ENCODE results near the gene MAFB. TPM values are rescaled to one million over a fixed set of nuclear protein-coding genes. Genes with fewer than 3 reads are reported as not detected.

MAFB gene
- total and polyA plus RNA-seq, 8 donors, result 3.7 to 48.0 (median 12.9) TPM

DNA sequence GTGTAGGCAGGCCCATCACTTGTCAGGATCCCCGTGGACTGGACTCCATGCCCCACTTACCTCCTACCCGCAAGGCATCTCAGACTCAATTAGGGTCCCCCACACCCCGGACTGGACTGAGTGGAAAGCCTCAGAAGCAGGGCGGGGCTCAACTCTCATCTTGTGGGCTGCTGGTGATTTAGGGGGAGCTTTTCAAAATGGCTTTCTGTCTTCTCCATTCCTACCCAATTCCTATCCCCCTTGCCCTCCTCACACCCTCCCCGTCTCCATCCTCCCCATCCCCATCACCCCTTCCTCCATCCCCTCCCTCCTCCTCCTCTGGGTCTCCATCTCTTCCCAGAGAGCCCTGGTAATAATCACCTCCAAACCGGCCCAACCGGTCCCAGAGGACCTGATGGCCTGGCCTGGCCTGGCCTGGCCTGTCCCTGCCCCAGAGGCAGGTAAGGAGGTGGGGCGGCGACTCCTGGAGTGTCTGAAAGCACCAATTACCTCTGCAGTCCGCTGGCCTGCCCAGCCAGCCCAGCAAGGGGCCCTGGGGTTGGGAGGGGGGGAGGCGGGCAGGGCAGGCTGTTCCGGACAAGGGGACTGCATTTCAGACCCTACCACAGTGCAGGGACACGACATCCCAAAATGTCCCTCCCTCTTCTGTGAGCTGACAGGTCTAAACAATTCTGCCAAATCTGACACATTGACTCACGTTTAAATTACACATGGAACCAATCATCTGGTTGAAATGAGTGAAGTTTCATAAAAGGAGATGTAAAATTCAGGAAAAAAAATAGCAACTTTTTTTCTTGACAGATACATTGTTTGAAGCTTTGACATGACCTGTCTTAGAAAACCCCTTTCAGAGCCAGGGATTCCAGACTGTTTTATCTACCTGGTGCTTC is 24.8 kb downstream of the MAFB start:
- ATAC-seq, result peak in 3 of 4 donors; percentile 67 to 76 (median 69)

DNA sequence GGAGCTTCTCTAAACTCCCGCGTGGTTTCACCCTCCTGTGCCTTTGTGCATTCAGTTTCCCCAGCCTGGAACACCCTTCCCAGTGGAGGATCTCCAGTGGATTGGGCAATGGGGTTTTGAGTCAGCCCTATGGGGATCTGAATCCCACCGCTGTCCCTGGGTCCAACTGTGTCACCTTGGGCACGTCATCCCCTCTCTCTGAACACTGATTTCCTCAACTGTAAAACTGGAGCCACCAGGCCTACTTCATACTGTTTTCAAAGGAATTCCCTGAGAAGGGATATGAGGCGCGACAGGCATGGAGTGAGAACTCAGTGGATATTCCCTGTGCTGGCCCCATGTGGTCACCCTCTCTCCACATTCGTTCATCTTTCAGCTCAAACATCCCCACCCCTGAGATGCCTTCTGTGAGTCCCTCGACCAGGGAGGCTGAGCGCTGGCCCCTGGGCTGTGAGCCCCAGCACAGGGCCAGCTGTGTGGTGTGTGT is 25.7 kb downstream of the MAFB start:
- H3K27ac ChIP-seq, result no peak overlapping the region
- H3K36me3 ChIP-seq, result no peaks in the 10 kb centered on the region
- intact Hi-C loops (cut with DNase I), result no loop called here
- no peaks in the 10 kb centered on the region for H3K27me3 ChIP-seq
- H3K4me1 ChIP-seq, result no peaks in the 10 kb centered on the region
- H3K9me3 ChIP-seq, result no peaks in the 10 kb centered on the region
- ATAC-seq, result no peak
- DNase-seq, result no peak
- no peak for FAIRE-seq
- TF ChIP-seq, protein P1, sequence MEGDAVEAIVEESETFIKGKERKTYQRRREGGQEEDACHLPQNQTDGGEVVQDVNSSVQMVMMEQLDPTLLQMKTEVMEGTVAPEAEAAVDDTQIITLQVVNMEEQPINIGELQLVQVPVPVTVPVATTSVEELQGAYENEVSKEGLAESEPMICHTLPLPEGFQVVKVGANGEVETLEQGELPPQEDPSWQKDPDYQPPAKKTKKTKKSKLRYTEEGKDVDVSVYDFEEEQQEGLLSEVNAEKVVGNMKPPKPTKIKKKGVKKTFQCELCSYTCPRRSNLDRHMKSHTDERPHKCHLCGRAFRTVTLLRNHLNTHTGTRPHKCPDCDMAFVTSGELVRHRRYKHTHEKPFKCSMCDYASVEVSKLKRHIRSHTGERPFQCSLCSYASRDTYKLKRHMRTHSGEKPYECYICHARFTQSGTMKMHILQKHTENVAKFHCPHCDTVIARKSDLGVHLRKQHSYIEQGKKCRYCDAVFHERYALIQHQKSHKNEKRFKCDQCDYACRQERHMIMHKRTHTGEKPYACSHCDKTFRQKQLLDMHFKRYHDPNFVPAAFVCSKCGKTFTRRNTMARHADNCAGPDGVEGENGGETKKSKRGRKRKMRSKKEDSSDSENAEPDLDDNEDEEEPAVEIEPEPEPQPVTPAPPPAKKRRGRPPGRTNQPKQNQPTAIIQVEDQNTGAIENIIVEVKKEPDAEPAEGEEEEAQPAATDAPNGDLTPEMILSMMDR (IDR thresholded peaks at IDR 0.05), result no peak
- H3K4me3 ChIP-seq, result no peak overlapping the region
- 77 to 90% methylated on average over 9 of the region's 9 CpGs for WGBS, 2 donors

More for the DNA sequence above, 24.8 kb downstream of the MAFB start:
- H3K4me3 ChIP-seq, result no peak overlapping the region
- intact Hi-C loops (cut with DNase I), result no loop called here
- no peaks in the 10 kb centered on the region for H3K27me3 ChIP-seq
- H3K4me1 ChIP-seq, result no peaks in the 10 kb centered on the region
- TF ChIP-seq, protein P1 (IDR thresholded peaks at IDR 0.05), result no peak
- no peaks in the 10 kb centered on the region for H3K36me3 ChIP-seq
- no peak overlapping the region for H3K27ac ChIP-seq
- H3K9me3 ChIP-seq, result no peaks in the 10 kb centered on the region
- DNase-seq, result peak in 1 of 6 donors; percentile 57
- no peak for FAIRE-seq
- 52 to 63% methylated on average over 14 of the region's 14 CpGs for WGBS, 2 donors

DNA sequence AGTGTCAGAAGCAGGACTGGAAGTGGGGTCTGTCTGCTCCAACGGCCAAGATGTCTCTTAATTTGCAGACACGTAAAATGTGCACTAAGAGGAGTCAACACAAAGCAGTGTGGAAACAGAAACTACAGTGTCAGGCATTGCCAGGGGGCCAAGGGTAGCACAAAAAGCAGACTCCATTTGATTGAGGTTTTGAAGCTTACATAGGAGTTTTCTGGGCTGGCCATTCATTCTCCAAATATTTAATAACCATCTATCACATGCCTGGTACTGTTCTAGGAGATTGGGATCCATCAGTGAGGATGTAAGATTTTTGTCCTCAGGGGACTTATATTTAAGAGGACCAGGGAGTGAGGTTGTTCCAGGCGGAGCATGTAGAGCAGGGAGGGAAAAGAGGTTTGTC is 29.5 kb downstream of the MAFB start:
- no peak overlapping the region for H3K4me3 ChIP-seq
- DNase-seq, result no peak
- intact Hi-C loops (cut with DNase I), result no loop called here
- no peaks in the 10 kb centered on the region for H3K9me3 ChIP-seq
- no peaks in the 10 kb centered on the region for H3K4me1 ChIP-seq
- H3K27ac ChIP-seq, result no peak overlapping the region
- no peaks in the 10 kb centered on the region for H3K27me3 ChIP-seq
- no peak for FAIRE-seq
- TF ChIP-seq, protein P1 (IDR thresholded peaks at IDR 0.05), result no peak
- WGBS, 2 donors, result 76 to 94% methylated on average over 3 of the region's 3 CpGs
- no peak for ATAC-seq
- no peaks in the 10 kb centered on the region for H3K36me3 ChIP-seq

DNA sequence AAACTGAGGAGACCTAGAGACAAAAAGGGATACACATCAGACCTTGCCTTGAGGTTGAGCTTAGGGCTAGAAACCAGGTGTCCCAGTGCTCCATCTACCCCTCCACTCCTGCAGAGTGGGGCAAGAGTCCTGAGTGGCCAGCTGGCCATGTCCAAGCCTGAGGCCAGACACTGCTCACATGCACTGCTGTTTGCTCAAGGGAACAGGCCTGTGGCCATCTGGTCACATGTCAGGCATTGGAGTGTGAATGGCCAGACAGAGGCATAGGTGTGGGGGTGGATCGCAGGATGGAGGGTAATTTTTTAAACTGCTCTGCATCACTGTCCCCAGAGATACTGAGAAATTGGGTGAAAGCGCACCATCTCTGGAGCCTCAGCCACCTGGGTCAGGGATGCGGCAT is 30.5 kb downstream of the MAFB start:
- no peak for FAIRE-seq
- Histone ChIP-seq H3K4me3 (no peak overlapping the region), H3K27me3 (no peaks in the 10 kb centered on the region), H3K4me1 (no peaks in the 10 kb centered on the region), H3K27ac (no peak overlapping the region), H3K36me3 (no peaks in the 10 kb centered on the region), H3K9me3 (no peaks in the 10 kb centered on the region)
- 94% methylated on average over 3 of the region's 3 CpGs for WGBS, 2 donors
- TF ChIP-seq, protein P1 (IDR thresholded peaks at IDR 0.05), result no peak
- intact Hi-C loops (cut with DNase I), result no loop called here
- DNase-seq, result no peak
- ATAC-seq, result peak in 2 of 4 donors; percentile 31 to 56

DNA sequence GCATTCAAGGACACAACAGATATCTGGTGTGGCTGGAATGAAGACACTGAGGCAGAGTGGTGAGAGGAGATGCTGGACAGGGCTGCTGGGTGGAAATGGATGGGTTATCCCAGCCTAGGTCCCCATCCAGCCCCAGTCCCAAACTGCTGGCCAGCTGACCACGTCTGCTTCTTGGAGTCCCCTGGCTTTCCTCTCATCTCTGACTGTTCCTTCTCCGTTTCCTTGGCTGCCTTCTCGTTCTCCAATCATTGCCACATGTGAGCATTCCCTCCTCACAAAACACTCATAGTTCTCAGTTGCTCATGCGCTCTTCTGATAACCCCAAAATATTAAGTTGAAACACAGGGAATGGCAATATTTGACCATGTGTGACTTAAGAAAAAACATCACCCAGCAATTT is 31.5 kb downstream of the MAFB start:
- no peaks in the 10 kb centered on the region for H3K27me3 ChIP-seq
- no peak overlapping the region for H3K27ac ChIP-seq
- TF ChIP-seq, protein P1 (IDR thresholded peaks at IDR 0.05), result no peak
- H3K4me3 ChIP-seq, result no peak overlapping the region
- H3K4me1 ChIP-seq, result no peaks in the 10 kb centered on the region
- H3K36me3 ChIP-seq, result no peaks in the 10 kb centered on the region
- DNase-seq, result no peak
- intact Hi-C loops (cut with DNase I), result no loop called here
- WGBS, 2 donors, result 84 to 86% methylated on average over 4 of the region's 4 CpGs
- no peak for FAIRE-seq
- no peaks in the 10 kb centered on the region for H3K9me3 ChIP-seq
- ATAC-seq, result no peak

Data from pancreas (tissue), 10 donors.